Esophagus muscularis mucosa (tissue), 4 donors: ENCODE measurements around the gene S100P. TPM values are rescaled to one million over a fixed set of nuclear protein-coding genes. Genes with fewer than 3 reads are reported as not detected.

Source experiments
- DNase-seq: peaks from one replicate; pipeline ENCODE4 v3.0.0-alpha.2; 2017; ENCODE audit errors: extremely low spot score
- H3K27ac ChIP-seq, 4 donors: fragments of 200-600 bp; sonication (generic); replicated peaks in 1 of 4; 1 replicate in 3 of 4; 2 replicates in 1 of 4; pipeline ENCODE4 v1.5.1; 2016 to 2019; ENCODE audit warnings: mild to moderate bottlenecking in 1 of 4
- H3K27me3 ChIP-seq, 4 donors: fragments of 200-600 bp; sonication (generic); one replicate each; pipeline versions ENCODE4 v1.5.1 to v1.6.0; 2016 to 2019
- H3K36me3 ChIP-seq, 4 donors: fragments of 200-600 bp; sonication (generic); one replicate each; pipeline ENCODE4 v1.5.1; 2016 to 2019
- H3K4me1 ChIP-seq, 4 donors: fragments of 200-600 bp; sonication (generic); one replicate each; pipeline ENCODE4 v1.5.1; 2016 to 2019
- H3K4me3 ChIP-seq, 4 donors: fragments of 200-600 bp; sonication (generic); 1 replicate in 2 of 4; 2 replicates in 2 of 4; pipeline ENCODE4 v1.5.1; 2016 to 2019; ENCODE audit warnings: mild to moderate bottlenecking in 4 of 4, moderate library complexity in 1 of 4
- H3K9me3 ChIP-seq, 4 donors: fragments of 200-600 bp; sonication (generic); 1 replicate in 3 of 4; 2 replicates in 1 of 4; pipeline ENCODE4 v1.5.1; 2016 to 2019
- CTCF ChIP-seq, 3 experiments: fragments of 200-600 bp in 2 of 3; fragments of 450-650 bp in 1 of 3; sonication (generic) in 2 of 3; IDR thresholded peaks; one replicate each; pipeline ENCODE4 v1.5.1; 2017 to 2019; ENCODE audit warnings: antibody characterized with exemption in 3 of 3, mild to moderate bottlenecking in 2 of 3, moderate library complexity in 1 of 3
- EP300 ChIP-seq: sonication (generic); formaldehyde crosslinking; IDR thresholded peaks from one replicate; pipeline ENCODE4 v1.6.1; 2017; ENCODE audit warnings: antibody characterized with exemption
- POLR2A ChIP-seq: fragments of 450-650 bp; IDR thresholded peaks from one replicate; pipeline ENCODE4 v1.6.1; 2017; ENCODE audit warnings: antibody characterized with exemption, moderate library complexity, mild to moderate bottlenecking, low read depth
- POLR2AphosphoS5 ChIP-seq, 2 donors: sonication (generic); formaldehyde crosslinking; IDR thresholded peaks; one replicate each; pipeline ENCODE4 v1.6.1; 2017; ENCODE audit warnings: antibody characterized with exemption in 2 of 2
- WGBS: methylation state at CpG from one replicate; pipeline ENCODE4 v1.1.5; 2018; 5-methylcytosine and 5-hydroxymethylcytosine counted together
- intact Hi-C: fragments of 100-400 bp; cut with DNase I; formaldehyde crosslinking; loops from one replicate; pipeline ENCODE4 v1.15.1; 2023
- total RNA-seq, 4 donors: library from RNA; depleted of rRNA; stranded (reverse); fragments of >200 nt; gene quantifications; one replicate each; pipeline versions ENCODE4 v1.1.0 to v1.2.1, GENCODE V29; 2016

S100P gene
- total RNA-seq, 4 donors from 2014 or later = 0.99 TPM; not detected in 3

- TF ChIP-seq EP300 = no peak
- TF ChIP-seq POLR2AphosphoS5 (IDR thresholded peaks at IDR 0.05) = no peak
- TF ChIP-seq CTCF (IDR thresholded peaks at IDR 0.05) = no peak
- no peak for TF ChIP-seq POLR2A
- Histone ChIP-seq H3K4me1 (peaks cover 10 to 17% (median 16%) of the 10 kb centered on the region in 4 donors), H3K27ac (peak overlapping the region; percentile 71 to 79 (median 76)), H3K27me3 (no peaks in the 10 kb centered on the region), H3K9me3 (no peaks in the 10 kb centered on the region), H3K4me3 (peak overlapping the region; percentile 52 to 58 (median 56)), H3K36me3 (no peaks in the 10 kb centered on the region)
- 93% methylated on average over 7 of the region's 7 CpGs for WGBS
- intact Hi-C loops = loop anchor here (2.0 kb wide), 1 partner anchor 17 kb away; the partner anchor contains the start of gene MRFAP1
- no peak for DNase-seq
Observed at GRCh38 chr4:6658209-6658595, 35.5 kb upstream of the S100P start.

GRCh38 chr4:6658597-6659075 is 35.0 kb upstream of the S100P start:
- intact Hi-C loops = loop anchor here (2.0 kb wide), 1 partner anchor 18 kb away; the partner anchor contains the start of gene MRFAP1
- H3K36me3 ChIP-seq = no peaks in the 10 kb centered on the region
- no peak for DNase-seq
- H3K27ac ChIP-seq = peak overlapping the region; percentile 71 to 79 (median 76)
- peak overlapping the region; percentile 52 to 58 (median 56) for H3K4me3 ChIP-seq
- WGBS = 9% methylated on average over 35 of the region's 52 CpGs
- TF ChIP-seq CTCF (IDR thresholded peaks at IDR 0.05) (no peak), EP300 (no peak), POLR2AphosphoS5 (IDR thresholded peaks at IDR 0.05) (no peak), POLR2A (no peak)
- H3K9me3 ChIP-seq = no peaks in the 10 kb centered on the region
- H3K27me3 ChIP-seq = peaks cover 0 to under 1% (median 0%) of the 10 kb centered on the region in 4 donors
- peaks cover 10 to 18% (median 17%) of the 10 kb centered on the region in 4 donors for H3K4me1 ChIP-seq

GRCh38 chr4:6659897-6660296 is 33.8 kb upstream of the S100P start:
- no peaks in the 10 kb centered on the region for H3K9me3 ChIP-seq
- TF ChIP-seq POLR2AphosphoS5 (IDR thresholded peaks at IDR 0.05) (no peak), CTCF (IDR thresholded peaks at IDR 0.05) (no peak), EP300 (no peak), POLR2A (no peak)
- H3K27me3 ChIP-seq = peaks cover 0 to 13% (median 0%) of the 10 kb centered on the region in 4 donors
- WGBS = 92% methylated on average over 2 of the region's 2 CpGs
- intact Hi-C loops = loop anchor here (2.0 kb wide), 1 partner anchor 19 kb away; the partner anchor contains the start of gene MRFAP1
- no peaks in the 10 kb centered on the region for H3K36me3 ChIP-seq
- no peak for DNase-seq
- H3K4me3 ChIP-seq = no peak overlapping the region
- H3K27ac ChIP-seq = no peak overlapping the region
- H3K4me1 ChIP-seq = peaks cover 20 to 31% (median 29%) of the 10 kb centered on the region in 4 donors

GRCh38 chr4:6660430-6660829 is 33.2 kb upstream of the S100P start:
- intact Hi-C loops = no loop called here
- no peak overlapping the region for H3K27ac ChIP-seq
- TF ChIP-seq CTCF (IDR thresholded peaks at IDR 0.05) (no peak), POLR2AphosphoS5 (IDR thresholded peaks at IDR 0.05) (no peak), POLR2A (no peak), EP300 (no peak)
- peaks cover 20 to 34% (median 30%) of the 10 kb centered on the region in 4 donors for H3K4me1 ChIP-seq
- H3K36me3 ChIP-seq = no peaks in the 10 kb centered on the region
- no peaks in the 10 kb centered on the region for H3K9me3 ChIP-seq
- H3K4me3 ChIP-seq = no peak overlapping the region
- 94% methylated on average over 3 of the region's 3 CpGs for WGBS
- peaks cover 0 to 16% (median 0%) of the 10 kb centered on the region in 4 donors for H3K27me3 ChIP-seq
- DNase-seq = no peak
